GM18502 (cell line): Measurements from ENCODE around the gene KIRREL2.

ENCODE experiments used
- ATAC-seq: cut with Tn5 transposase; IDR thresholded peaks from one replicate; pipeline ENCODE4 v1.9.1; 2021; ENCODE audit warnings: mild to moderate bottlenecking; ENCODE audit not compliant: unreplicated experiment, poor library complexity

Gene KIRREL2

DNA sequence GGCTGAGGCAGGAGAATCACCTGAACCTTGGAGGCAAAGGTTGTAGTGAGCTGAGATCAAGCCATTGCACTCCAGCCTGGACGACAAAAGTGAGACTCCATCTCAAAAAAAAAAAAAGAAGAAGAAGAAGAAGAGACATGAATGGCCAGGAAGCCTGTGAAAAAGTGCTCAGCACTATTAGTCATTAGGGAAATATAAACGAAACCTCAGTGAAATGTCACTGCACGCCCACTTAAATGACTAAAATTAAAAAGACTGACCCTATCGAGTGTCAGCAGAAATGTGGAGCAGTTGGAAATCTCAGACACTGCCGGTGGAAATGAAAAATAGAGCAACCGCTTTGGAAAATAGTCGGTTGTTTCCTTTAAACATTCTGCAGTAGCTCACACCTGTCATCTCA lies 56.9 kb downstream of the KIRREL2 start:
- no peak for ATAC-seq

DNA sequence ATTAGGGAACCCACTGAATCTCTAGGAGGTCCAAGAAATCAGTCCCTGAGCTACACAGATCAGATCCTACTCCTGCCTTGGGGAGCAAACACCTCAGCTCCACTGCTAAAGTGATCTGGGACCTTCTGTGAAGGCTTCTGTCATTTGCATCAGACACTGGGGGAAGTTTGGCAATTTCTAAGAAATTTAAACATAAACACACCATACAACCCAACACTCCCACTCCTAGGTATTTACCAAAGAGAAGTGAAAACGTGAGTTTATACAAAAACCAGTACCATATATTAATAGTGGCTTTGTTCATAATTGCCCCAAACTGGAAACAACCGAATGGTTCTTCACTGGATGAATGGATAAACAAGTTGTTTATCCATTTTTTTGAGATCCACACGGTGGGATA lies 58.7 kb downstream of the KIRREL2 start:
- ATAC-seq, result no peak
